ENCODE results near the gene ACTRT2.

The ACTRT2 gene

GRCh38 chr1:2999571-2999970 is 21.7 kb upstream of the ACTRT2 start:
- Histone ChIP-seq H3K27ac (ENCODE audit: insufficient read depth in 1 of 2, low read depth in 1 of 2, low read length in 2 of 2, poor library complexity in 1 of 2, severe bottlenecking in 2 of 2) (no peak overlapping the region), H3K36me3 (ENCODE audit: control insufficient read depth in 4 of 4, insufficient read depth in 4 of 4, low read length in 3 of 4) (no peaks in the 10 kb centered on the region), H3K4me3 (ENCODE audit: control insufficient read depth in 1 of 7, extremely low read depth in 1 of 7, insufficient read depth in 4 of 7, low read depth in 2 of 7, low read length in 6 of 7) (no peak overlapping the region), H3K27me3 (replicated peaks in 2 of 5; ENCODE audit: control insufficient read depth in 4 of 5, insufficient read depth in 5 of 5, low read length in 4 of 5) (peaks cover 0 to 21% (median 0%) of the 10 kb centered on the region in 5 experiments), H3K9me3 (ENCODE audit: control extremely low read depth in 1 of 5, control insufficient read depth in 4 of 5, insufficient read depth in 2 of 5, low read depth in 1 of 5, low read length in 4 of 5) (peaks cover 0 to 12% (median 2%) of the 10 kb centered on the region in 5 experiments), H3K4me1 (ENCODE audit: control extremely low read depth in 1 of 4, control insufficient read depth in 4 of 4, insufficient read depth in 4 of 4, low read length in 3 of 4) (no peaks in the 10 kb centered on the region)
- no peak for DNase-seq
- ChIA-PET CTCF (no interaction called here), POLR2A (no interaction called here)
- 96% methylated on average over 3 of the region's 6 CpGs for WGBS (ENCODE audit: insufficient coverage)

GRCh38 chr1:3000214-3000613 is 21.1 kb upstream of the ACTRT2 start:
- DNase-seq, result no peak
- H3K27ac ChIP-seq (ENCODE audit: insufficient read depth in 1 of 2, low read depth in 1 of 2, low read length in 2 of 2, poor library complexity in 1 of 2, severe bottlenecking in 2 of 2), result no peak overlapping the region
- POLR2A ChIA-PET, result no interaction called here
- no peaks in the 10 kb centered on the region for H3K4me1 ChIP-seq (ENCODE audit: control extremely low read depth in 1 of 4, control insufficient read depth in 4 of 4, insufficient read depth in 4 of 4, low read length in 3 of 4)
- H3K27me3 ChIP-seq (replicated peaks in 2 of 5; ENCODE audit: control insufficient read depth in 4 of 5, insufficient read depth in 5 of 5, low read length in 4 of 5), result peaks cover 0 to 22% (median 0%) of the 10 kb centered on the region in 5 experiments
- no peaks in the 10 kb centered on the region for H3K36me3 ChIP-seq (ENCODE audit: control insufficient read depth in 4 of 4, insufficient read depth in 4 of 4, low read length in 3 of 4)
- H3K4me3 ChIP-seq (ENCODE audit: control insufficient read depth in 1 of 7, extremely low read depth in 1 of 7, insufficient read depth in 4 of 7, low read depth in 2 of 7, low read length in 6 of 7), result no peak overlapping the region
- peaks cover 0 to 9% (median 2%) of the 10 kb centered on the region in 5 experiments for H3K9me3 ChIP-seq (ENCODE audit: control extremely low read depth in 1 of 5, control insufficient read depth in 4 of 5, insufficient read depth in 2 of 5, low read depth in 1 of 5, low read length in 4 of 5)
- 95% methylated on average over 15 of the region's 15 CpGs for WGBS (ENCODE audit: insufficient coverage)
- CTCF ChIA-PET, result no interaction called here

GRCh38 chr1:3000671-3001470 is 20.4 kb upstream of the ACTRT2 start:
- WGBS (ENCODE audit: insufficient coverage), result 85% methylated on average over 18 of the region's 20 CpGs
- H3K27me3 ChIP-seq (replicated peaks in 2 of 5; ENCODE audit: control insufficient read depth in 4 of 5, insufficient read depth in 5 of 5, low read length in 4 of 5), result peaks cover 0 to 23% (median 0%) of the 10 kb centered on the region in 5 experiments

GRCh38 chr1:3001471-3002348 is 19.6 kb upstream of the ACTRT2 start:
- ChIA-PET CTCF (no interaction called here), POLR2A (no interaction called here)
- H3K27me3 ChIP-seq (replicated peaks in 2 of 5; ENCODE audit: control insufficient read depth in 4 of 5, insufficient read depth in 5 of 5, low read length in 4 of 5), result peaks cover 0 to 23% (median 0%) of the 10 kb centered on the region in 5 experiments
- no peak overlapping the region for H3K27ac ChIP-seq (ENCODE audit: insufficient read depth in 1 of 2, low read depth in 1 of 2, low read length in 2 of 2, poor library complexity in 1 of 2, severe bottlenecking in 2 of 2)
- 97% methylated on average over 43 of the region's 47 CpGs for WGBS (ENCODE audit: insufficient coverage)
- no peaks in the 10 kb centered on the region for H3K36me3 ChIP-seq (ENCODE audit: control insufficient read depth in 4 of 4, insufficient read depth in 4 of 4, low read length in 3 of 4)
- no peak overlapping the region for H3K4me3 ChIP-seq (ENCODE audit: control insufficient read depth in 1 of 7, extremely low read depth in 1 of 7, insufficient read depth in 4 of 7, low read depth in 2 of 7, low read length in 6 of 7)
- H3K4me1 ChIP-seq (ENCODE audit: control extremely low read depth in 1 of 4, control insufficient read depth in 4 of 4, insufficient read depth in 4 of 4, low read length in 3 of 4), result no peaks in the 10 kb centered on the region
- no peak for DNase-seq
- peaks cover 2 to 8% (median 4%) of the 10 kb centered on the region in 5 experiments for H3K9me3 ChIP-seq (ENCODE audit: control extremely low read depth in 1 of 5, control insufficient read depth in 4 of 5, insufficient read depth in 2 of 5, low read depth in 1 of 5, low read length in 4 of 5)

More at GRCh38 chr1:3000671-3001470, 20.4 kb upstream of the ACTRT2 start:
- DNase-seq, result no peak
- Histone ChIP-seq H3K4me3 (ENCODE audit: control insufficient read depth in 1 of 7, extremely low read depth in 1 of 7, insufficient read depth in 4 of 7, low read depth in 2 of 7, low read length in 6 of 7) (no peak overlapping the region), H3K27ac (ENCODE audit: insufficient read depth in 1 of 2, low read depth in 1 of 2, low read length in 2 of 2, poor library complexity in 1 of 2, severe bottlenecking in 2 of 2) (no peak overlapping the region), H3K4me1 (ENCODE audit: control extremely low read depth in 1 of 4, control insufficient read depth in 4 of 4, insufficient read depth in 4 of 4, low read length in 3 of 4) (no peaks in the 10 kb centered on the region), H3K9me3 (ENCODE audit: control extremely low read depth in 1 of 5, control insufficient read depth in 4 of 5, insufficient read depth in 2 of 5, low read depth in 1 of 5, low read length in 4 of 5) (peaks cover 0 to 6% (median 2%) of the 10 kb centered on the region in 5 experiments), H3K36me3 (ENCODE audit: control insufficient read depth in 4 of 4, insufficient read depth in 4 of 4, low read length in 3 of 4) (no peaks in the 10 kb centered on the region)
- POLR2A ChIA-PET, result no interaction called here
- CTCF ChIA-PET, result no interaction called here

- Histone ChIP-seq H3K27me3 (replicated peaks in 2 of 5; ENCODE audit: control insufficient read depth in 4 of 5, insufficient read depth in 5 of 5, low read length in 4 of 5) (peaks cover 0 to 23% (median 0%) of the 10 kb centered on the region in 5 experiments), H3K4me3 (ENCODE audit: control insufficient read depth in 1 of 7, extremely low read depth in 1 of 7, insufficient read depth in 4 of 7, low read depth in 2 of 7, low read length in 6 of 7) (no peak overlapping the region), H3K27ac (ENCODE audit: insufficient read depth in 1 of 2, low read depth in 1 of 2, low read length in 2 of 2, poor library complexity in 1 of 2, severe bottlenecking in 2 of 2) (no peak overlapping the region), H3K36me3 (ENCODE audit: control insufficient read depth in 4 of 4, insufficient read depth in 4 of 4, low read length in 3 of 4) (no peaks in the 10 kb centered on the region), H3K4me1 (ENCODE audit: control extremely low read depth in 1 of 4, control insufficient read depth in 4 of 4, insufficient read depth in 4 of 4, low read length in 3 of 4) (no peaks in the 10 kb centered on the region), H3K9me3 (ENCODE audit: control extremely low read depth in 1 of 5, control insufficient read depth in 4 of 5, insufficient read depth in 2 of 5, low read depth in 1 of 5, low read length in 4 of 5) (peaks cover 4 to 13% (median 7%) of the 10 kb centered on the region in 5 experiments)
- 96% methylated on average over 17 of the region's 23 CpGs for WGBS (ENCODE audit: insufficient coverage)
- no peak for DNase-seq
- POLR2A ChIA-PET, result no interaction called here
- CTCF ChIA-PET, result no interaction called here
These were observed 18.8 kb upstream of the ACTRT2 start for GRCh38 chr1:3002349-3003038.

- ChIA-PET CTCF (no interaction called here), POLR2A (no interaction called here)
- Histone ChIP-seq H3K4me3 (ENCODE audit: control insufficient read depth in 1 of 7, extremely low read depth in 1 of 7, insufficient read depth in 4 of 7, low read depth in 2 of 7, low read length in 6 of 7) (no peak overlapping the region), H3K36me3 (ENCODE audit: control insufficient read depth in 4 of 4, insufficient read depth in 4 of 4, low read length in 3 of 4) (no peaks in the 10 kb centered on the region), H3K27me3 (replicated peaks in 2 of 5; ENCODE audit: control insufficient read depth in 4 of 5, insufficient read depth in 5 of 5, low read length in 4 of 5) (peaks cover 0 to 23% (median 0%) of the 10 kb centered on the region in 5 experiments), H3K4me1 (ENCODE audit: control extremely low read depth in 1 of 4, control insufficient read depth in 4 of 4, insufficient read depth in 4 of 4, low read length in 3 of 4) (no peaks in the 10 kb centered on the region), H3K9me3 (ENCODE audit: control extremely low read depth in 1 of 5, control insufficient read depth in 4 of 5, insufficient read depth in 2 of 5, low read depth in 1 of 5, low read length in 4 of 5) (peaks cover 4 to 19% (median 10%) of the 10 kb centered on the region in 5 experiments), H3K27ac (ENCODE audit: insufficient read depth in 1 of 2, low read depth in 1 of 2, low read length in 2 of 2, poor library complexity in 1 of 2, severe bottlenecking in 2 of 2) (no peak overlapping the region)
- WGBS (ENCODE audit: insufficient coverage), result 82% methylated on average over 28 of the region's 32 CpGs
- no peak for DNase-seq
These were observed 18.0 kb upstream of the ACTRT2 start for GRCh38 chr1:3003039-3003940.

Data from common myeloid progenitor, CD34-positive (primary cell).